PC-9 (cell line): Measurements from ENCODE around the gene NPR1. TPM values are rescaled to one million over a fixed set of nuclear protein-coding genes. Genes with fewer than 3 reads are reported as not detected.

ENCODE experiments used
- BruUV-seq: library from RNA; stranded (reverse); fragments of 400-500 nt; replicated peaks from 2 replicates; lab custom pipeline; 2021; lab: Mats Ljungman, UMichigan
- CTCF ChIA-PET: fragments of 300-600 bp; sonication (Branson Sonifier 250); formaldehyde crosslinking; loops from one replicate; lab custom pipeline; 2022; ENCODE audit warnings: antibody characterized with exemption; lab: Charles Lee
- POLR2A ChIA-PET: fragments of 300-600 bp; sonication (Branson Sonifier 250); formaldehyde crosslinking; loops from one replicate; lab custom pipeline; 2022; ENCODE audit warnings: antibody characterized with exemption; ENCODE audit not compliant: unreplicated experiment; lab: Charles Lee
- DNase-seq, 2 experiments: peaks; one replicate each; pipeline versions ENCODE4 v3.0.0 to v3.0.0-alpha.2; 2015 to 2022; ENCODE audit warnings: mixed read lengths in 1 of 2
- H2AFZ ChIP-seq: fragments of 200-600 bp; sonication (generic); 2 replicates; pipeline ENCODE4 v1.8.1; 2017; ENCODE audit warnings: antibody characterized with exemption
- H3F3A ChIP-seq: fragments of 200-600 bp; sonication (generic); 2 replicates; pipeline ENCODE4 v1.8.1; 2017; ENCODE audit warnings: antibody characterized with exemption, mild to moderate bottlenecking, low read depth; ENCODE audit not compliant: insufficient read depth
- H3K27ac ChIP-seq: fragments of 200-600 bp; sonication (generic); 2 replicates; pipeline ENCODE4 v1.6.1; 2016; ENCODE audit warnings: mixed run types
- H3K27me3 ChIP-seq: fragments of 200-600 bp; sonication (generic); 2 replicates; pipeline ENCODE4 v1.6.1; 2016; ENCODE audit warnings: low read depth, mixed run types; ENCODE audit not compliant: insufficient read depth
- H3K36me3 ChIP-seq: fragments of 200-600 bp; sonication (generic); 2 replicates; pipeline ENCODE4 v1.6.1; 2016; ENCODE audit warnings: low read depth, mixed run types
- H3K4me1 ChIP-seq: fragments of 200-600 bp; sonication (generic); replicated peaks from 2 replicates; pipeline ENCODE4 v1.6.1; 2016; ENCODE audit warnings: mixed run types; ENCODE audit not compliant: insufficient read depth
- H3K4me2 ChIP-seq: fragments of 200-600 bp; sonication (generic); 2 replicates; pipeline ENCODE4 v1.6.1; 2017; ENCODE audit warnings: mixed run types
- H3K4me3 ChIP-seq: fragments of 200-600 bp; sonication (generic); 2 replicates; pipeline ENCODE4 v1.6.1; 2016; ENCODE audit warnings: mixed run types
- H3K79me2 ChIP-seq: fragments of 200-600 bp; sonication (generic); 2 replicates; pipeline ENCODE4 v1.6.1; 2017; ENCODE audit warnings: low read depth, mixed run types
- H3K9me2 ChIP-seq: fragments of 200-600 bp; sonication (generic); 2 replicates; pipeline ENCODE4 v1.8.1; 2017; ENCODE audit warnings: mild to moderate bottlenecking; ENCODE audit not compliant: insufficient read depth
- H3K9me3 ChIP-seq: fragments of 200-600 bp; sonication (generic); 2 replicates; pipeline ENCODE4 v1.8.1; 2016; ENCODE audit warnings: low read depth; ENCODE audit not compliant: insufficient read depth
- H4K20me1 ChIP-seq: fragments of 200-600 bp; sonication (generic); 2 replicates; pipeline ENCODE4 v1.8.1; 2017; ENCODE audit not compliant: insufficient read depth
- EZH2 ChIP-seq: fragments of 200-600 bp; sonication (generic); IDR thresholded peaks from 2 replicates; pipeline ENCODE4 v1.8.0; 2017; ENCODE audit warnings: antibody characterized with exemption, low read depth
- intact Hi-C: fragments of 100-400 bp; cut with micrococcal nuclease; formaldehyde crosslinking; loops from one replicate; pipeline ENCODE4 v1.10.0; 2022; ENCODE audit not compliant: unreplicated experiment
- total RNA-seq: library from RNA; stranded (reverse); gene quantifications from 2 replicates; pipeline ENCODE4 v1.2.3, GENCODE V29; 2021
- TF ChIP-seq, protein P1 (sequence below): fragments of 200-600 bp; sonication (generic); conservative IDR thresholded peaks from 2 replicates; pipeline ENCODE4 v1.6.1; 2017; ENCODE audit warnings: mixed run types, antibody characterized with exemption, mild to moderate bottlenecking, moderate library complexity

NPR1 gene
- total RNA-seq, 1 experiment from 2014 or later = 0.98 TPM

DNA sequence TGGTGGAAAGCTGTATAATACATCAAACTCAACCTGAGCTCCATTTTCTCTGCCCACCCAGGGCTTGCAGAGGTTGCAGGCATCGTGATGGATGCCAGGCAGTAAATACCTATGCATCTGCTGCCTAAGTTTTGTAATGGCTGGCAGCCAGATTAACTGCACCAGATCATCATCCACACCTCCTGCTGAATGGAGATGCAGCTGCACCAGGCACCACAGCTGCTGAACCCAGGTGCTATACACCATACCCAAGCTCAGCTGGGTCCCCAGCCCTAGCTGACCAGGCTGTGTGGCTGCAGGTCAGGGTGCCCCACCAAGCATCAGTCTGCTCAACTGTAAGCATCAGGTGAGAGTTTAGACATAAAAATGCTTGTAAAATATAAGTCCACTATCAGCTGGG is 26.7 kb upstream of the NPR1 start:
- no peak overlapping the region for H3K4me3 ChIP-seq
- H3F3A ChIP-seq = peaks cover 35% of the 10 kb centered on the region
- no peaks in the 10 kb centered on the region for H3K79me2 ChIP-seq
- no peak overlapping the region for H3K27ac ChIP-seq
- no peaks in the 10 kb centered on the region for H3K9me2 ChIP-seq
- BruUV-seq = no TSS peak
- ChIA-PET POLR2A (interaction anchor here (0.6 kb wide), 1 partner anchor 326 kb away, joined by 3 read pairs; the partner anchor contains the start of gene JTB), CTCF (no interaction called here)
- TF ChIP-seq, protein P1, sequence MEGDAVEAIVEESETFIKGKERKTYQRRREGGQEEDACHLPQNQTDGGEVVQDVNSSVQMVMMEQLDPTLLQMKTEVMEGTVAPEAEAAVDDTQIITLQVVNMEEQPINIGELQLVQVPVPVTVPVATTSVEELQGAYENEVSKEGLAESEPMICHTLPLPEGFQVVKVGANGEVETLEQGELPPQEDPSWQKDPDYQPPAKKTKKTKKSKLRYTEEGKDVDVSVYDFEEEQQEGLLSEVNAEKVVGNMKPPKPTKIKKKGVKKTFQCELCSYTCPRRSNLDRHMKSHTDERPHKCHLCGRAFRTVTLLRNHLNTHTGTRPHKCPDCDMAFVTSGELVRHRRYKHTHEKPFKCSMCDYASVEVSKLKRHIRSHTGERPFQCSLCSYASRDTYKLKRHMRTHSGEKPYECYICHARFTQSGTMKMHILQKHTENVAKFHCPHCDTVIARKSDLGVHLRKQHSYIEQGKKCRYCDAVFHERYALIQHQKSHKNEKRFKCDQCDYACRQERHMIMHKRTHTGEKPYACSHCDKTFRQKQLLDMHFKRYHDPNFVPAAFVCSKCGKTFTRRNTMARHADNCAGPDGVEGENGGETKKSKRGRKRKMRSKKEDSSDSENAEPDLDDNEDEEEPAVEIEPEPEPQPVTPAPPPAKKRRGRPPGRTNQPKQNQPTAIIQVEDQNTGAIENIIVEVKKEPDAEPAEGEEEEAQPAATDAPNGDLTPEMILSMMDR = no peak
- no peak for TF ChIP-seq EZH2
- no peaks in the 10 kb centered on the region for H3K36me3 ChIP-seq
- H3K9me3 ChIP-seq = no peaks in the 10 kb centered on the region
- H4K20me1 ChIP-seq = no peaks in the 10 kb centered on the region
- H2AFZ ChIP-seq = no peak overlapping the region
- no peaks in the 10 kb centered on the region for H3K27me3 ChIP-seq
- DNase-seq = no peak
- intact Hi-C loops = no loop called here
- no peak overlapping the region for H3K4me2 ChIP-seq
- peaks cover 11% of the 10 kb centered on the region for H3K4me1 ChIP-seq

DNA sequence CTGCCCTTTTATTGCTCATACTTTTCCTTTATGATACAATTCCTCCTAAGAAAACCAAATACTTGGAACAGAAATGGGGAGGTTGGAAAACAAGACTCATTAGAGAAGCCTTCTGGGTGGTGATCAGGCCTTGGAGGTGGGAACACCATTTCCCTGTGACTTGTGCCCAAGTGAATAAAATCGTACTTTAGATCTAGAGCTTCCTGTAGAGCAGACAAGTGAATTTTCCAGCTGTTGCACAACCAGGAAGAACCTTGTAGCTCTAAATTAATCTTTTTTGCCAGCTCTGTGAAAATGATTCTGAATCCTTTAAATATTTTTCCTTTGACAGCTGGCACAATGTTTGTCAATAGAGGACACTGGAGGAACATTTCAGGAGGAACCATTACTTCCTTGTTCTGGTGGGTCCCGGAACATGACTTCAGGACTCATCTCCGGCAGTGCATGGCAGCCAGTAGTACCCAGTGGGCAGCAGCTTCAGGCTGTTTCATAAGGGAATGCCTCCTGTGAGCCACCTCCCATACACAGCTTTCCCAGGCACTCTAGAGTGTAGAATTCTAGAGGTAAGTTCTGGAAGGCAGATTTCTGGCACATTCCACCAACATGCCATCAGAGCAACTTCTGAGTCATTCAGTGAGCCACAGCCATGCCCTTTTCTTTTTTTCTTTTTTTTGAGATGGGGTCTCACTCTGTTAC is 25.5 kb upstream of the NPR1 start:
- CTCF ChIA-PET = interaction anchor here (0.7 kb wide), 1 partner anchor 19 kb away, joined by 3 read pairs; the partner anchor contains the start of gene CHTOP

DNA sequence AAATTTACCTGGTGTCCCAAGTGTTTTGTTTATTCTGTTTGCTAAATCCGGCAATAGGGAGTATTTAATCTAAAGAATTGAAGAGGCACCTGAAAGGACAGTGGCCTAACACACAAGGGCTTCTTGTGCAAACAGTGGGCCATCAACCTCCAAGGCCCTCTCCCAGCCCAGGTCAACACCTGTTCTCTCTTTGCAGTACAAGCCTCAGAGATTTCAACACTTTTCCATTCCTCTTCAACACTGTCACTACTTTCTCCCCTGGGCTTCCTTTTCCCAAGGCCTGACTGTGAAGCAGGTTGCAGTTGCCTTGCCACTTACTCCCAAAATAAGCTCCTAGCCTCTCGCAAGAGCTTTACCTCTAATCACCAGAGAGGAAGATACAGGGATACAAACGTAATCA is 23.2 kb upstream of the NPR1 start:
- H3K27me3 ChIP-seq = no peaks in the 10 kb centered on the region
- TF ChIP-seq, protein P1 = no peak
- no peak for TF ChIP-seq EZH2
- H3K4me3 ChIP-seq = no peak overlapping the region
- no peaks in the 10 kb centered on the region for H3K9me3 ChIP-seq
- no peak overlapping the region for H2AFZ ChIP-seq
- peaks cover 20% of the 10 kb centered on the region; the same call in 1 of the 2 replicates for H3F3A ChIP-seq
- peaks cover 12% of the 10 kb centered on the region for H3K79me2 ChIP-seq
- DNase-seq = no peak
- no peaks in the 10 kb centered on the region for H3K9me2 ChIP-seq
- ChIA-PET POLR2A (no interaction called here), CTCF (interaction anchor here (0.6 kb wide), 1 partner anchor 83 kb away, joined by 9 read pairs; no protein-coding TSS in a partner anchor)
- intact Hi-C loops = loop anchor here (5.0 kb wide), 1 partner anchor 83 kb away; no protein-coding TSS in a partner anchor
- no TSS peak for BruUV-seq
- no peak overlapping the region for H3K27ac ChIP-seq
- H3K36me3 ChIP-seq = no peaks in the 10 kb centered on the region
- peaks cover 17% of the 10 kb centered on the region for H3K4me1 ChIP-seq
- H4K20me1 ChIP-seq = no peaks in the 10 kb centered on the region
- H3K4me2 ChIP-seq = no peak overlapping the region

More for the DNA sequence above, 25.5 kb upstream of the NPR1 start:
- no peak overlapping the region for H3K4me3 ChIP-seq
- no peak for TF ChIP-seq EZH2
- TF ChIP-seq, protein P1 = no peak
- H2AFZ ChIP-seq = peak overlapping the region; percentile 69; the same call in 1 of the 2 replicates
- H3K4me1 ChIP-seq = peaks cover 11% of the 10 kb centered on the region
- POLR2A ChIA-PET = interaction anchor here (0.6 to 0.9 kb wide), 3 partner anchors 26 to 129 kb away, joined by 3 to 7 read pairs (median 3); partner anchors contain the start of genes S100A13 and S100A14
- intact Hi-C loops = no loop called here
- peak overlapping the region; percentile 2 for H3K4me2 ChIP-seq
- H3K36me3 ChIP-seq = no peaks in the 10 kb centered on the region
- H3K9me2 ChIP-seq = no peaks in the 10 kb centered on the region
- H4K20me1 ChIP-seq = no peaks in the 10 kb centered on the region
- no peaks in the 10 kb centered on the region for H3K27me3 ChIP-seq
- H3F3A ChIP-seq = peaks cover 23% of the 10 kb centered on the region; the same call in 1 of the 2 replicates
- no peaks in the 10 kb centered on the region for H3K79me2 ChIP-seq
- BruUV-seq = no TSS peak
- peak overlapping the region; percentile 42 for H3K27ac ChIP-seq
- H3K9me3 ChIP-seq = no peaks in the 10 kb centered on the region
- peak in 1 of 2 experiments; percentile 63 for DNase-seq
